NCI-H446 treated with DMSO at 0.1 percent for 48 hours (cell line): ENCODE data around the gene GNGT2.
"Not testable (repeated sequence)": the region's sequence is repeated elsewhere in the genome, so short reads cannot be mapped to it uniquely, and the experiment has no call there.

Experiments
- DNase-seq: peaks from one replicate; lab custom pipeline; 2025; lab: John Stamatoyannopoulos, UW

The GNGT2 gene

GRCh38 chr17:49203796-49204195 lies 6.6 kb downstream of the GNGT2 start:
- DNase-seq: no peak

GRCh38 chr17:49201481-49201927 lies 8.9 kb downstream of the GNGT2 start:
- DNase-seq: no peak

DNA sequence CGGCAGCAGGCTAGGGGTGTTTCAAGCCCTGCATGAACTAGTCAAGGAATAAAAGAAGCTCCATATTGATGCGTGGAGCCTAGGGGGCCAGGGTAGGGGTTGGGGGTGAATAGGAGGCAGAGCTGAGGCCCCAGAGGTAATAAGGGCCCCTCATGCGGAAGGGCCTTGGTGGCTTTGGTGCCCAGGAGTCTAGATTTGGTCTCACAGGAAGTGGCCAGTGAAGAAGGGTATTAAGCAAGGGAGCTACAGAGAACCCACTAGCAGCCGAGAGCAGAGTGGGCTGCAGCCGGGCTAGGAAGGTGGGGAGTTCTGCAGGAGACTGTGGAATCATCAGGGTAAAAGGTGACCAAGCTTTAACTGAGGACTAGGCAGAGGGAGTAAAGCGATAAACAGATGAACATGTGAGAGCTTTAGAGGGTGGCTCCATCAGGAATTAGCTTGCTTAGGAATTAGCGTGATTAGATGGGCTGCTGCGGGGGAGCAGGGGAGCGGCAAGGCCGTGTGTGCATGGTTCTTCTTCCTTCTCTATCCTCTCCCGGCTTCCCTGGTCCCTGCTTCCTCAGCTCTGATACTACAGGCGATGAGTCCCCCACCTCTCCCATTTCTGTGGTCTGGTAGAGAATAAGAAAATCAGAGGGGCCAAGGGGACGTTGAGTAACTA lies 9.8 kb downstream of the GNGT2 start:
- no peak for DNase-seq

DNA sequence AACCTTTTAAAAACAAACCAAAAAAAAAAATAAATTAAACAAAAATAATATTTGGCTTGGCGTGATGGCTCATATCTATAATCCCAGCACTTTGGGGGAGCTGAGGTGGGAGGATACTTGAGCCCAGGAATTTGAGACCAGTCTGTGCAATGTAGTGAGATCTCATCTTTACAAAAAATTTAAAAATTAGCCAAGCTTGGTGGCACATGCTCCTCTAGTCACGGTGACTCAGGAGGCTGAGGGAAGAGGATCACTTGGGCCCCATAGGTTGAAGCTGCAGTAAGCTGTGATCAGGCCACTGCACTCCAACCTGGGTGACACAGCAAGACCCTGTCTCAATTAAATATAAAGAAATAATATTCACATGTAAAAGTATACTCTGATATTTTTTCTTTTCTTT lies 12.2 kb downstream of the GNGT2 start:
- DNase-seq: no peak

DNA sequence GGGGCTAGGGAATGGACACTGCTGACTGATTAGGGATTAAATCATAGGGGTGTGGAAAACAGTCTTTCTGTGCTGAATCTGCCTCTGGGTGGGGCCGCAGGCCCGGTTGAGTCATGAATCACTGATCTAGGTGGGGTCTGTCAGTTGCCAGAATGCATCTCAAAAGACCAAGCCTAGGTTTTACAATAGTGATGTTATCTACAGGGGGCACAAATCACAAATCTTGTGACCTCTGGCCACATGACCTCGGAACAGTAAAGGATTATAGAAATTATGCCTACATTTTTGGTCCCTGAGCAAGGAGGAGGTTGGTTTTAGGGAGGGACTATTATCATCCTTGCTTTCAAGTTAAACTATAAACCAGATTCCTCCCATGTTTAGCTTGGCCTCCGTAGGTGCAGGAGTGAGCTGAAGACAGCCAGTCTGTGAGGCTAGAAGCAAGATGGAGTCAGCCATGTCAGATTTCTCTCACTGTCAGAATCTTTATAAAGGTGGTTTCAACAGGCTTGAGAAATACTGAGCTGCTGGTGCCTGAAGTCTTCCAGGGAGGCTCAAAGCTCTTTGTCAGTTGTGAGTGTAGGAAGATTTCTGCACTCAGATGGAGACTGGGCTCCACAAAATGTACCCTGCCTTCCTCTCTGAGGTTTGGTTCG lies 12.9 kb downstream of the GNGT2 start:
- no peak for DNase-seq

DNA sequence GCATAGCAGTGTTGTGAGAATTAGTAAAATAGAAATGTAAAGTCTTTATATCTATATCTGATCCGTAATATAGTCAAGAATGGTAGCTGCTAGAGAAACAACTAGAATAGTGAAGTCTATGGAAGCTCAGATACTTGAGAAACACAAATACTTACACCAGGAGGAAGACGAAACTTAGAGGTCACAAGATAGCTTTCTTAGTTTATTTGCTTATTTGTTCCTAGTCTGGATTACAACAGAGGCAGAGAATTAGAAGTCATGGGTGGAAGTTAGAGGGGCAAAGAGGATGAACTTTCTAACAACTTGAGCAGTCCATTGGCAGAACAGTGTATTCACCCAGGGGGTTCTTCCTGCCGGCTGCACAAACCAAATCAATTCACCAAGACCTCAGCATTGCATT lies 13.9 kb downstream of the GNGT2 start:
- DNase-seq: no peak

DNA sequence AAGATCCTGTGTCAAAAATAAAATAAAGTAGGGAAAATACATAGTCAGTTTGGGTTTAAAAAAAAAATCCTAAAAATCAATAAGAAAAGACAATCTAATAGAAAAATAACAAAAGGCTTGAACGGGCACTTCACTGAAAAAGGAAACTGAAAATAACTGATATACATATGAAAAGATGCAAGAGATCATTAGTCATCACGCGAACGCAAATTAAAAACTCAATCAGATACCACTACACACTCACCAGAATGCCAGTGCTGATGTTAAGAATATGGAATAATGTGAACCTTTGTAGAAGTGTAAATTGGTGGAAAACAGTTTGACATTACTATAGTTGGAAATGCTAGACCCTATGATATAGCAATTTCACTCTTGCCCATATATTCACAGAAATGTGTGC lies 14.6 kb downstream of the GNGT2 start:
- no peak for DNase-seq

- DNase-seq: no peak
Observed at GRCh38 chr17:49194297-49194607, 16.1 kb downstream of the GNGT2 start.

DNA sequence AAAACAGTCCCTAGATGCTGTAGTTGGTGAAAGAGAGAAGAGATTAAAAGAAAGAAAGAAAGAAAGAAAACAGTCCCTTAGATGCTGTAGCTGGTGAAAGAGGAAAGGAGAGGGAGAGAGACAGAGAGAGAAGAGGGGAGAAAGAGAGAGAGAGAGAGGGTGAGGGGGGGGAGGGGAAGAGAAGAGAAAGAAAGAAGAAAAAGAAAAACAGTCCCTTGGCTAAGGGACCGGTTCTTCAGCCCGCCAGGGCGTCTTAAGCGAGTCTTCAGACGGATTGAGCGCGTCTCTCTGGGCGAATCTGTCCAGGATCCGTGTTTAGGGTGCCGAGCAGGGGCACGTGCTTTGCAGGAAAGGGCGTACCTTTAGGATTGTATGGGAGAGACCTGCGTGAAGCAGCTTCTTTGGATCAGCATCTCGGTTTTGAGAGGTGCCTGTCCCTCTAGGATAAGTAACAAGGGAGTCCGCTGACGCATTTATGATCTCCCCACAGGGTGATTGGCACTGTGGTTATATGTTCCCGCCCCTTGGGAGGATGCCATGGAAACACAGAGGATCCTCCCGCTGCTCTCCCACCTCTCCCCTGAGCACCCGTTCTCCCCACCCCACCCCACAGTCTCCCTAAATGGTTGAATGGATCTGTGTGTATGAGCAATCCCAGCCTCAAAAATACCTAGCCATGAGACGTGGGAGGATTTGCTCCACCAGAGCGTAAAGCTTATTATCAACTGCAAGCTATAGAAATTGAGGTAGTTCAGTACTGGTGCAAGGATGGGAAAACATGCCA lies 16.7 kb downstream of the GNGT2 start:
- DNase-seq: no peak

DNA sequence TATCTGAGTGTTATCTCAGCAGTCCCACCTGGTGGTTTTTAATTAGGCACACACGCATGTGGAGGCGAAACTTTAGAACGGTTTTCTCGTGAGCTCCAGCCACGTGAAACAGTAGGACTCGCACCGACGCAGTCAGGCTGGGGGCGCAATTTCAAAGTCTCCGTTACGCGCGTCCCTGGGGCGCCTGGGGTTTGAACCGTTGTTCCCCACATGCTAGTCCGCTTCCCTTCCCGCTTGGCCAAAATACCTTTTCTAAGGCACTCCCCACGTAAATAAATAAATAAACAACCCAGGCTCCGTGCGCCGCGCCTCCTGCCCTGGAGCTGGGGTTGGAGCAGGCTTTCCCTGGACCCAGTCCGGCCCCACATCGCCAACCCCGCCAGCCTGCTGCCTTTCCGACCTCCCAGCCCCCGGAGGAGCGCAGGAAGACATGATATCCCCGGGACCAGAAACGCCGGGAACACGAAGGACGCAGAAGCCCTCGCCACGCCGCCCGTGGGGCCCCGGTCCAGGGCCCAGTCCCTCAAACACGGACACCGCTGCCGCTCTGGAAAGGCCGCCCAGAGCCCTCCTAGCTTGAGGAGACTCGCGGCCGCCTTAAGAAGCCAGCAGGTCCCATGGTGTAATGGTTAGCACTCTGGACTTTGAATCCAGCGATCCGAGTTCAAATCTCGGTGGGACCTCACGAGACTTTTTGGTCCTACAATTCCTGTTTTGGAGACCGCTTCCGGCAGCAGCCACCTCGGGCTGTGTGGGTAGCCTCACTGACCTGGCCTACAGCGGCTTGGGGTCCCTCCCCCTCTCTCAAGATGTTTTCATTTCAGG lies 18.2 kb downstream of the GNGT2 start:
- DNase-seq: peak; percentile 91

DNA sequence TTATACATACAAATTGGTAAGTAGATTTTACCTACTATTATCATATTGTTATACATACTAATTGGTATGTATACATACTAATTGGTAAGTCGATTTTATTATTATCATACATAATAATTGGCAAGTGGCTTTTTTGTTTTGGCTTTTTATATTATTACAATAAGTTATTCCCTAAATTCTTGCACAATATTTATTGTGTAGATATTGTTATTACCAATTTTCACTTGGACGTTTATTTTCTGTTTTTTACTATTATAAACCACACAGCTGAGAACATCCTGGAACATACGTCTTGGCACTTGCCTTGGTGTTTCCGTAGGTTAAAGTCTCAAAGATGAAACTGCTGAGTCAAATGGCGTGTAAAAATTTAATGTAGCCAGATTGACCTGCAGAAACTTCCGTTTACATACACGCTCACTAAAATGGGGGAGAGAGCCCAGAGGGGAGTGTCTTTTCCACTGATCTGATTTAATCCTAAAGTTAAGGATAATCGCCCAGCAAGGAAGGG lies 18.9 kb downstream of the GNGT2 start:
- DNase-seq: peak; percentile 40

GRCh38 chr17:49190932-49191331 lies 19.4 kb downstream of the GNGT2 start:
- no peak for DNase-seq

DNA sequence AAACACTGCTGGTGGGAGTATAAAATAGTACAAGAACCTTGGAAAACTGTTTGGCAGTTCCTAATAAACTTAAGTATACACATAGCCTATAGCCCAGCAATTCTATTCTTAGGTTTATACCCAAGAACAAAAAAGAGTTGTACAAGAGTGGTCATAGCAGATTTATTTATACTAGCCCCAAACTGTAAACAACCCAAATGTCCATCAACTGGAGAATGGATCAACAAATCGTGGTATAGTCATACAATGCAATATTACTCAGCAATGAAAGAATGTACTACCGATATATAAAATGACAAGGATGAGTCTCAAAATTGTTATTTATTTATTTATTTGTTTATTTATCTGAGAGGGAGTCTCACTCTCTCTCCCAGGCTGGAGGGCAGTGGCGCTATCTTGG lies 23.1 kb downstream of the GNGT2 start:
- no peak for DNase-seq

DNA sequence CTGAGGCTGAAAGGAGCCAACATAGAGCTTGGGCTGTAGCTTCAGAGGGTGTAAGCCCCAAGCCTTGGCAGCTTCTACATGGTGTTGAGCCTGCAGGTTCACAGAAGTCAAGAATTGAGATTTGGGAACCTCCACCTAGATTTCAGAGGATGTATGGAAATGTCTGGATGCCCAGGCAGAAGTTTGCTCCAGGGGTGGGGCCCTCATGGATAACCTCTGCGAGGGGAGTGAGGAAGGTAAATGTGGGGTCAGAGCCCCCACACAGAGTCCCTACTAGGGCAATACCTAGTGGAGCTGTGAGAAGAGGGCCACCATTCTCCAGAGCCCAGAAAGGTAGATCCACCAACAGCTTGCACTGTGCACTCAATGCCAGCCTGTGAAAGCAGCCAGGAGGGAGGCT lies 25.0 kb downstream of the GNGT2 start:
- not testable (repeated sequence) for DNase-seq

DNA sequence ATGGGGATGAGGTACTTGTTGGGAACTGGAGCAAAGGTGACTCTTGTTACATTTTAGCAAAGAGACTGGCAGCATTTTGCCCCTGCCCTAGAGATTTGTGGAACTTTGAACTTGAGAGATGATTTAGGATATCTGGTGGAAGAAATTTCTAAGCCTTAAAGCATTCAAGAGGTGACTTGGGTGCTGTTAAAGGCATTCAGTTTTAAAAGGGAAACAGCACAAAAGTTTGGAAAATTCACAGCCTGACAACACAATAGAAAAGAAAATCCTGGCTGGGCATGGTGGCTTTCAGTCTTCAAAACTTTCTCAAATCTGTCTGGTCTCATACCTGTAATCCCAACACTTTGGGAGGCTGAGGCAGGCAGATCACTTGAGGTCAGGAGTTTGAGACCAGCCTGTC lies 25.9 kb downstream of the GNGT2 start:
- not testable (repeated sequence) for DNase-seq

DNA sequence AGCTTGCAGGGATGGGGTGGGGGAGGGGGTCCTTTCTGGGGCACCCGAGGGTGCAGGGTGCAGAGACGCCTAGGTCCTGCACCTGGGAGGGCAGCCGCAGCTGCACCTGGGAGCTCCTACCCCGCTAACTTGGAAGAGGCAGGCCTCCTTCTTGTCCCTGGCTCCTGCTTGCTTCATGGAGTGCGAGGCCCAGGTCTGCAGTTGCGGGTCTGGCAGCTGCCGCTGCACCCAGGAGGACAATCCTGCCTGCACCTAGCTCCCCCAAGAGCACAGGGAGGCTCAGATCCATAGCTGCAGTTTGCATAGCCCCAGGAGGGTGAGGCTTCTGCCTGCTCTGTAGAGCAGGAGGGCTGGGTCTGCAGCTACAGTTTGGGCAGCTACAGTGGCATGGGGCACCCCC lies 26.6 kb downstream of the GNGT2 start:
- DNase-seq: no peak

GRCh38 chr17:49183341-49183740 lies 27.0 kb downstream of the GNGT2 start:
- no peak for DNase-seq

- DNase-seq: no peak
Observed at GRCh38 chr17:49180998-49181635, 29.3 kb downstream of the GNGT2 start.

DNA sequence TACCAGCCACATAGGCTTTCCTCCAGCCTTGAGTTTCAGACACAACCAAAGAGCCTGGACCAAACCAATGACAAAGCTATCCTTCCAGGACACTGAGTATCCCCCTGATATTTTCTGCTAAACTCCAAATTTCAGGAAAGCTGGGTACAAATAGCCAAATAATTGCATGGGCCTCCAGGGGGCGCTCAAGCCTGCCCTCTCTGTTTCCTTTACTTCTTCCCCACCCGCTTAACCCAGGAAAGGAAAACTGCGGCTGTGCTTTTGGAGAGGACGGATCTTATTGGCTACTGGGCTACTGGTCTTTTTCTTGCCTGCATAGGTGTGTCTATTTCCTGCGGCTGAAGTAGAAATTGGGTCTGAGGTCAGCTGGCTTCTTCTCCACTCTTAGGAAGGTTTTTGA lies 30.1 kb downstream of the GNGT2 start:
- DNase-seq: peak; percentile 4

GRCh38 chr17:49175978-49176377 lies 34.4 kb downstream of the GNGT2 start:
- not testable (repeated sequence) for DNase-seq

- DNase-seq: not testable (repeated sequence)
Observed at GRCh38 chr17:49170711-49171110, 39.7 kb downstream of the GNGT2 start.

DNA sequence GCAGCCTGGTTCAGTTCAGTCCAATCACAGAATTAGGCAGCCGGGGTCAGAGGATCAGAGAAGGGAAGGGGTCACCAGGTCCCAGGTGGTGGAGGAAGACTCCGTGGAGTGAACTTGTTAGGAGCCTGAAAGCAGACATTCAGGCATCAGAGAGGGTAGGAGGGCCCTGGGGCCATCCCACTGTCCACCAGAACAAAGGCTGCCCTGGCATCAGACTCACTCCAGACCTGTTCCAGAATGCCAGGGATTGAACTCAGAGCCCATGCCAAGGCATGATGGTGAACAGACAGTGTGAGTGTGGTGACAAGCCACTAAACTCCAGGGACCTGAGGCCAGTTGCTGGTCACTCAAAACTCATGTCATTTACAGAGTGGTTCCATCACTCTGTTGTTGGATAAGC lies 40.2 kb downstream of the GNGT2 start:
- DNase-seq: no peak
